ENCODE data around the gene VIM. TPM values are rescaled to one million over a fixed set of nuclear protein-coding genes. Genes with fewer than 3 reads are reported as not detected.
A peak's percentile ranks its signal among the peaks of the same experiment; 100 is the strongest.
"Not testable (repeated sequence)": the region's sequence is repeated elsewhere in the genome, so short reads cannot be mapped to it uniquely, and the experiment has no call there.

The VIM gene
- total and polyA plus RNA-seq, 5 donors, result 724 to 952 (median 781) TPM

GRCh38 chr10:17241611-17242333 lies 13.7 kb downstream of the VIM start:
- intact Hi-C loops (cut with DNase I), result no loop called here
- ATAC-seq, result no peak
- WGBS, result 93% methylated on average over 5 of the region's 5 CpGs
- H3K4me1 ChIP-seq (ENCODE audit: control insufficient read depth, insufficient read depth, low read length), result no peaks in the 10 kb centered on the region
- no peak overlapping the region for H3K27ac ChIP-seq (ENCODE audit: low read length)
- H3K9me3 ChIP-seq (ENCODE audit: control insufficient read depth, low read length), result no peaks in the 10 kb centered on the region
- H3K4me3 ChIP-seq (ENCODE audit: low read length), result no peak overlapping the region
- H3K27me3 ChIP-seq (ENCODE audit: control insufficient read depth, insufficient read depth), result no peaks in the 10 kb centered on the region
- no peak for DNase-seq

GRCh38 chr10:17244700-17245365 lies 16.8 kb downstream of the VIM start:
- no peaks in the 10 kb centered on the region for H3K4me1 ChIP-seq (ENCODE audit: control insufficient read depth, insufficient read depth, low read length)
- intact Hi-C loops (cut with DNase I), result no loop called here
- H3K9me3 ChIP-seq (ENCODE audit: control insufficient read depth, low read length), result no peaks in the 10 kb centered on the region
- DNase-seq (no peak), ATAC-seq (no peak)
- H3K27ac ChIP-seq (ENCODE audit: low read length), result no peak overlapping the region
- H3K4me3 ChIP-seq (ENCODE audit: low read length), result no peak overlapping the region
- H3K27me3 ChIP-seq (ENCODE audit: control insufficient read depth, insufficient read depth), result no peaks in the 10 kb centered on the region

GRCh38 chr10:17247210-17247609 lies 19.2 kb downstream of the VIM start:
- intact Hi-C loops (cut with DNase I), result no loop called here
- Histone ChIP-seq H3K9me3 (ENCODE audit: control insufficient read depth, low read length) (no peaks in the 10 kb centered on the region), H3K27me3 (ENCODE audit: control insufficient read depth, insufficient read depth) (no peaks in the 10 kb centered on the region), H3K27ac (ENCODE audit: low read length) (no peak overlapping the region), H3K4me1 (ENCODE audit: control insufficient read depth, insufficient read depth, low read length) (no peaks in the 10 kb centered on the region), H3K4me3 (ENCODE audit: low read length) (no peak overlapping the region)
- DNase-seq, result no peak
- WGBS, result 93% methylated on average over 1 of the region's 1 CpG
- ATAC-seq, result no peak

- Histone ChIP-seq H3K4me1 (ENCODE audit: control insufficient read depth, insufficient read depth, low read length) (no peaks in the 10 kb centered on the region), H3K27me3 (ENCODE audit: control insufficient read depth, insufficient read depth) (no peaks in the 10 kb centered on the region), H3K27ac (ENCODE audit: low read length) (no peak overlapping the region), H3K9me3 (ENCODE audit: control insufficient read depth, low read length) (no peaks in the 10 kb centered on the region), H3K4me3 (ENCODE audit: low read length) (no peak overlapping the region)
- no peak for DNase-seq
- intact Hi-C loops (cut with DNase I), result no loop called here
- no peak for ATAC-seq
- 77% methylated on average over 1 of the region's 1 CpG for WGBS
These were observed 20.9 kb downstream of the VIM start for GRCh38 chr10:17248964-17249363.

DNA sequence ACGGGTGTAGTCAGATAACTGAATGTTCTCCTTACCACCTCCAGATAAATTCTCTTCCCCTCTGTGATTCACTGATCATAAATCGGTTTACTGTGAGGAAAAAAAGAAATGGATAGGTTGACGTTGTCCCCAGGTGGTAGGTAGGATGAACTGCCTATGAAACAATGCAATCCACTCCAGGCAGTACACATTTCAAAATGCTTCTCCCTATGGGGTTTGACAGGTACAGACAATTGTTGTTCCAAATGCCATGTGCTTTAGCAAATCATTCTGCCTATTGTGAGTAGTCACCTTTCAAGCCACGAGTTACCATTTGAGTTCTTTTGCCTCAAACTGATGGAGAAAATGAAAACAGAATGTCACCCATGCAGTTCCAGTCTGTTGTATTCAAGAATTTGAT lies 21.8 kb downstream of the VIM start:
- no peaks in the 10 kb centered on the region for H3K9me3 ChIP-seq (ENCODE audit: control insufficient read depth, low read length)
- WGBS, result 68% methylated on average over 4 of the region's 4 CpGs
- intact Hi-C loops (cut with DNase I), result no loop called here
- no peak overlapping the region for H3K27ac ChIP-seq (ENCODE audit: low read length)
- DNase-seq, result no peak
- no peaks in the 10 kb centered on the region for H3K4me1 ChIP-seq (ENCODE audit: control insufficient read depth, insufficient read depth, low read length)
- H3K27me3 ChIP-seq (ENCODE audit: control insufficient read depth, insufficient read depth), result no peaks in the 10 kb centered on the region
- H3K4me3 ChIP-seq (ENCODE audit: low read length), result no peak overlapping the region
- no peak for ATAC-seq

DNA sequence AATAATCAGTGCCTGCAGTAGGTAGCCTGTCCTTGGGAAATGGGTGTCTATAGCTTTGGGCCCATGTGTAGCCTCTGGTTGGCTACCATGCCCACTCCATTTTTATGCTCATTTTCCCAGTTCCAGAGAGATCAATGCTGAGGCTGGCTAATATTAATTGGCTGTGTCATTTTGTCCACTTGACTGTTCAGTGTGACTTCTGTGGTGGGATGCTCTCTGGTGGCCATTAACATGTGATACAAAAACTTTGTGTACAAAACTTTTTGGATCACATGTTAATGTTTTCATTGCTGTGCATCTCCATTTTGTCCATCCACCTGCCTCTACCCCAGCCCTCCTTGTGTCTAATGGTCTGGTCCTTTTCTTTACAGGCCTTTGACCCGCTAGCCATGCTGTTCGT lies 22.7 kb downstream of the VIM start:
- no peaks in the 10 kb centered on the region for H3K27me3 ChIP-seq (ENCODE audit: control insufficient read depth, insufficient read depth)
- no peaks in the 10 kb centered on the region for H3K9me3 ChIP-seq (ENCODE audit: control insufficient read depth, low read length)
- DNase-seq (no peak), ATAC-seq (peak; percentile 18 to 41)
- intact Hi-C loops (cut with DNase I), result no loop called here
- 90% methylated on average over 2 of the region's 2 CpGs for WGBS
- H3K4me1 ChIP-seq (ENCODE audit: control insufficient read depth, insufficient read depth, low read length), result no peaks in the 10 kb centered on the region
- no peak overlapping the region for H3K4me3 ChIP-seq (ENCODE audit: low read length)
- H3K27ac ChIP-seq (ENCODE audit: low read length), result no peak overlapping the region

DNA sequence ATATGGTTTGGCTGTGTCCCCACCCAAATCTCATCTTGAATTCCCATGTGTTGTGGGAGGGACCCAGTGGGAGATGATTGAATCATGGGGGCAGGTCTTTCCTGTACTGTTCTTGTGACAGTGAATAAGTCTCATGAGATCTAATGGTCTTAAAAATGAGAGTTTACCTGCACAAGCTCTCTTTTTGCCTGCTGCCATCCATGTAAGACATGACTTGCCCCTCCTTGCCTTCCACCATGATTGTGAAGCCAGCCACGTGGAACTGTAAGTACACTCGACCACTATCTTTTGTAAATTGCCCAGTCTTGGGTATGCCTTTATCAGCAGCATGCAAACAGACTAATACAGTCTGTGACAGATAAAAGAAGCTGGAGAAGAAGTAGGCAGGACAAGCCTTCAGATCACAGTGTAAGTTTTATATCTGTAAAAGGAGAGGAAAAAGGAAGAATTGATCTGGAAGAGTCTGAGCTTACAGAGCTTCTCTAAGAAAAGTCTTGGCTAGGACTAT lies 26.6 kb downstream of the VIM start:
- DNase-seq; H3K9me3 ChIP-seq (ENCODE audit: control insufficient read depth, low read length); H3K4me3 ChIP-seq (ENCODE audit: low read length); H3K27ac ChIP-seq (ENCODE audit: low read length); ATAC-seq; H3K4me1 ChIP-seq (ENCODE audit: control insufficient read depth, insufficient read depth, low read length); H3K27me3 ChIP-seq (ENCODE audit: control insufficient read depth, insufficient read depth): not testable (repeated sequence)
- WGBS, result 82% methylated on average over 2 of the region's 2 CpGs
- intact Hi-C loops (cut with DNase I), result loop anchor here in 3 of 4 donors (5.0 kb wide), 2 partner anchors 412 to 427 kb away; no protein-coding TSS in a partner anchor

- no peaks in the 10 kb centered on the region for H3K9me3 ChIP-seq (ENCODE audit: control insufficient read depth, low read length)
- ATAC-seq, result no peak
- intact Hi-C loops (cut with DNase I), result loop anchor here in 3 of 4 donors (5.0 kb wide), 2 partner anchors 413 to 428 kb away; no protein-coding TSS in a partner anchor
- H3K27ac ChIP-seq (ENCODE audit: low read length), result no peak overlapping the region
- no peak overlapping the region for H3K4me3 ChIP-seq (ENCODE audit: low read length)
- no peaks in the 10 kb centered on the region for H3K4me1 ChIP-seq (ENCODE audit: control insufficient read depth, insufficient read depth, low read length)
- no peaks in the 10 kb centered on the region for H3K27me3 ChIP-seq (ENCODE audit: control insufficient read depth, insufficient read depth)
- DNase-seq, result no peak
- 80% methylated on average over 3 of the region's 3 CpGs for WGBS
These were observed 27.5 kb downstream of the VIM start for GRCh38 chr10:17255512-17255911.

DNA sequence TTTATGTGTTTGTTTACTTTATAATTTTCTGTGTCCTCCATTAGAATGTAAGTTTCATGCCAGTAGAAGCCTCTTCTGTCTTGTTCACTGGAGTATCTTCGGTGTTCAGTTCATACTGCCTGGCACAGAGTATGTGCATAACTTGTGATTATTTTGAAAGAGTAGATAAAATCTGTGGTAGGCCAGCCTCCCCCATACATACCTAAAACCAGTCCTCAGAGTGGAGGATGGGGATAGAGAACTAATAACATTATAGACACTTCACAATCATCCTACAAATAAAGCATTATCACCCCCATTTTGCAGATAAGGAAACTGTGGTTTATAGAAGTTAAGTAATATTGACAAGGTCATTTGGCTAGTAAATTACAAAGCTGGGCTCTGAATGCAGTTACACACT lies 28.0 kb downstream of the VIM start:
- intact Hi-C loops (cut with DNase I), result loop anchor here in 3 of 4 donors (5.0 kb wide), 2 partner anchors 414 to 429 kb away; no protein-coding TSS in a partner anchor
- Histone ChIP-seq H3K4me1 (ENCODE audit: control insufficient read depth, insufficient read depth, low read length) (no peaks in the 10 kb centered on the region), H3K4me3 (ENCODE audit: low read length) (no peak overlapping the region), H3K27me3 (ENCODE audit: control insufficient read depth, insufficient read depth) (no peaks in the 10 kb centered on the region), H3K27ac (ENCODE audit: low read length) (no peak overlapping the region), H3K9me3 (ENCODE audit: control insufficient read depth, low read length) (no peaks in the 10 kb centered on the region)
- no peak for ATAC-seq
- DNase-seq, result no peak
- WGBS, result 89% methylated on average over 1 of the region's 1 CpG

GRCh38 chr10:17256627-17257026 lies 28.6 kb downstream of the VIM start:
- intact Hi-C loops (cut with DNase I), result loop anchor here in 3 of 4 donors (5.0 kb wide), 2 partner anchors 414 to 429 kb away; no protein-coding TSS in a partner anchor
- DNase-seq (no peak), ATAC-seq (no peak)
- no peak overlapping the region for H3K27ac ChIP-seq (ENCODE audit: low read length)
- 72% methylated on average over 5 of the region's 5 CpGs for WGBS
- no peaks in the 10 kb centered on the region for H3K4me1 ChIP-seq (ENCODE audit: control insufficient read depth, insufficient read depth, low read length)
- H3K9me3 ChIP-seq (ENCODE audit: control insufficient read depth, low read length), result no peaks in the 10 kb centered on the region
- no peak overlapping the region for H3K4me3 ChIP-seq (ENCODE audit: low read length)
- H3K27me3 ChIP-seq (ENCODE audit: control insufficient read depth, insufficient read depth), result no peaks in the 10 kb centered on the region
